ENCODE measurements around the gene GALM. TPM values are rescaled to one million over a fixed set of nuclear protein-coding genes. Genes with fewer than 3 reads are reported as not detected.

GALM gene
- polyA plus RNA-seq, 1 donor from 2014 or later, result not detected

GRCh38 chr2:38748391-38748790 is 82.5 kb downstream of the GALM start:
- TF ChIP-seq CTCF (IDR thresholded peaks at IDR 0.05; ENCODE audit: poor library complexity, severe bottlenecking) (no peak), EZH2 (IDR thresholded peaks at IDR 0.05; ENCODE audit: borderline replicate concordance, insufficient read depth, low read length, poor library complexity, severe bottlenecking) (no peak), REST (IDR thresholded peaks at IDR 0.05; ENCODE audit: borderline replicate concordance) (no peak), SMC3 (conservative IDR thresholded peaks at IDR 0.05; ENCODE audit: poor library complexity) (no peak), MXI1 (conservative IDR thresholded peaks at IDR 0.05; ENCODE audit: poor library complexity, severe bottlenecking) (no peak)
- Histone ChIP-seq H3K36me3 (ENCODE audit: insufficient read depth, low read length) (peaks cover 35% of the 10 kb centered on the region), H3K4me2 (ENCODE audit: low read length) (no peak overlapping the region), H2AFZ (ENCODE audit: low read depth, low read length) (no peak overlapping the region), H3K79me2 (replicated peaks; ENCODE audit: insufficient read depth, low read length) (peaks cover 62% of the 10 kb centered on the region), H3K9me2 (ENCODE audit: insufficient read depth, low read length) (no peaks in the 10 kb centered on the region), H3K27ac (ENCODE audit: low read length) (no peak overlapping the region), H3K27me3 (ENCODE audit: insufficient read depth, low read depth, low read length) (no peaks in the 10 kb centered on the region), H3K9me3 (ENCODE audit: low read length) (no peaks in the 10 kb centered on the region), H4K20me1 (ENCODE audit: insufficient read depth) (peaks cover 19% of the 10 kb centered on the region), H3K9ac (ENCODE audit: low read length) (no peak overlapping the region), H3F3A (ENCODE audit: insufficient read depth, low read length, poor library complexity, severe bottlenecking) (no peaks in the 10 kb centered on the region), H3K4me3 (ENCODE audit: low read length) (peak overlapping the region; percentile 96)

- no peak overlapping the region for H3K27ac ChIP-seq (ENCODE audit: low read length)
- TF ChIP-seq POLR2AphosphoS5 (IDR thresholded peaks at IDR 0.05) (no peak), SMC3 (conservative IDR thresholded peaks at IDR 0.05; ENCODE audit: poor library complexity) (no peak), REST (IDR thresholded peaks at IDR 0.05; ENCODE audit: borderline replicate concordance) (no peak), EZH2 (IDR thresholded peaks at IDR 0.05; ENCODE audit: borderline replicate concordance, insufficient read depth, low read length, poor library complexity, severe bottlenecking) (no peak), MXI1 (conservative IDR thresholded peaks at IDR 0.05; ENCODE audit: poor library complexity, severe bottlenecking) (no peak), CTCF (IDR thresholded peaks at IDR 0.05; ENCODE audit: poor library complexity, severe bottlenecking) (no peak)
- peaks cover 58% of the 10 kb centered on the region for H3K79me2 ChIP-seq (replicated peaks; ENCODE audit: insufficient read depth, low read length)
- H2AFZ ChIP-seq (ENCODE audit: low read depth, low read length), result no peak overlapping the region
- peak overlapping the region; percentile 96 for H3K4me3 ChIP-seq (ENCODE audit: low read length)
- peaks cover 35% of the 10 kb centered on the region for H3K36me3 ChIP-seq (ENCODE audit: insufficient read depth, low read length)
- peak overlapping the region; percentile 100 for H3K9ac ChIP-seq (ENCODE audit: low read length)
- no peaks in the 10 kb centered on the region for H3K9me2 ChIP-seq (ENCODE audit: insufficient read depth, low read length)
- peaks cover 19% of the 10 kb centered on the region for H4K20me1 ChIP-seq (ENCODE audit: insufficient read depth)
- H3K9me3 ChIP-seq (ENCODE audit: low read length), result no peaks in the 10 kb centered on the region
- peak overlapping the region; percentile 59 for H3K4me2 ChIP-seq (ENCODE audit: low read length)
- no peaks in the 10 kb centered on the region for H3F3A ChIP-seq (ENCODE audit: insufficient read depth, low read length, poor library complexity, severe bottlenecking)
- no peaks in the 10 kb centered on the region for H3K27me3 ChIP-seq (ENCODE audit: insufficient read depth, low read depth, low read length)
Observed at GRCh38 chr2:38748943-38749804, 83.3 kb downstream of the GALM start.
